ENCODE data around the gene OR8B2.
A peak's percentile ranks its signal among the peaks of the same experiment; 100 is the strongest.
"Not testable (repeated sequence)": the region's sequence is repeated elsewhere in the genome, so short reads cannot be mapped to it uniquely, and the experiment has no call there.

OR8B2 gene

GRCh38 chr11:124384399-124384798 is at the start of gene OR8B2:
Gene OR8B2 (minus strand): TSS chr11:124384499. CDS start chr11:124383343, 1,156 bp downstream.
- DNase-seq, result no peak

- DNase-seq, result no peak
Measured at GRCh38 chr11:124429599-124429998, 45.3 kb upstream of the OR8B2 start.

GRCh38 chr11:124424384-124424921 is 40.2 kb upstream of the OR8B2 start, which contains the start of gene OR8B4:
Gene OR8B4 (minus strand): TSS chr11:124424871. CDS start chr11:124424871, 0 bp downstream.
- DNase-seq, result no peak

GRCh38 chr11:124421043-124421442 is 36.7 kb upstream of the OR8B2 start:
- no peak for DNase-seq

GRCh38 chr11:124415356-124415923 is 31.1 kb upstream of the OR8B2 start:
- no peak for DNase-seq

- DNase-seq, result no peak
Measured at GRCh38 chr11:124409906-124410305, 25.6 kb upstream of the OR8B2 start.

- DNase-seq, result no peak
Measured at GRCh38 chr11:124405581-124405980, 21.3 kb upstream of the OR8B2 start.

- not testable (repeated sequence) for DNase-seq
Measured at GRCh38 chr11:124403186-124403585, 18.9 kb upstream of the OR8B2 start.

GRCh38 chr11:124402326-124402922 is 18.1 kb upstream of the OR8B2 start:
- DNase-seq, result peak; percentile 29

GRCh38 chr11:124398924-124399323 is 14.6 kb upstream of the OR8B2 start, which contains the start of gene OR8B3:
Gene OR8B3 (minus strand): TSS chr11:124399024. CDS start chr11:124397351, 1,673 bp downstream.
- no peak for DNase-seq

GRCh38 chr11:124396847-124397246 is 12.5 kb upstream of the OR8B2 start:
- DNase-seq, result not testable (repeated sequence)

- DNase-seq, result no peak
Measured at GRCh38 chr11:124394408-124394807, 10.1 kb upstream of the OR8B2 start.

- DNase-seq, result not testable (repeated sequence)
Measured at GRCh38 chr11:124382857-124383256, 1.4 kb downstream of the OR8B2 start.

GRCh38 chr11:124380585-124380984 is 3.7 kb downstream of the OR8B2 start:
- DNase-seq, result no peak

- no peak for DNase-seq
Measured at GRCh38 chr11:124376280-124376679, 8.0 kb downstream of the OR8B2 start.

- no peak for DNase-seq
Measured at GRCh38 chr11:124359566-124359965, 24.7 kb downstream of the OR8B2 start.

- no peak for DNase-seq
Measured at GRCh38 chr11:124346311-124346955, 37.9 kb downstream of the OR8B2 start.

- no peak for DNase-seq
Measured at GRCh38 chr11:124344346-124344745, 40.0 kb downstream of the OR8B2 start.

GRCh38 chr11:124340142-124340447 is 44.2 kb downstream of the OR8B2 start:
- DNase-seq, result no peak

- no peak for DNase-seq
Measured at GRCh38 chr11:124339396-124340141, 44.7 kb downstream of the OR8B2 start.

Data from stimulated activated CD4-positive, alpha-beta T cell treated with anti-CD3 and anti-CD28 coated beads, Interleukin-4, amount 100 ng/mL, for 1 hour (primary cell).